Measurements from ENCODE around the gene ENTREP1. TPM values are rescaled to one million over a fixed set of nuclear protein-coding genes. Genes with fewer than 3 reads are reported as not detected.

ENTREP1 gene
- total RNA-seq, 2 donors from 2014 or later = 6.9 to 10.9 TPM

- Histone ChIP-seq H3K36me3 (replicated peaks in 1 of 2; ENCODE audit: insufficient read depth in 1 of 2, low read depth in 2 of 2) (no peaks in the 10 kb centered on the region), H3K4me3 (no peak overlapping the region), H3K27ac (no peak overlapping the region), H3K9me3 (no peaks in the 10 kb centered on the region), H3K4me1 (peaks cover 33% of the 10 kb centered on the region), H3K27me3 (no peaks in the 10 kb centered on the region)
- intact Hi-C loops (cut with DNase I) = no loop called here
- 41 to 45% methylated on average over 6 to 7 of the region's 7 CpGs for WGBS, 2 donors
- DNase-seq = no peak
- ATAC-seq = no peak
- TF ChIP-seq POLR2A (IDR thresholded peaks at IDR 0.05) (no peak), CTCF (IDR thresholded peaks at IDR 0.05) (no peak)
These were observed 66.9 kb downstream of the ENTREP1 start for GRCh38 chr9:69391946-69392345.

GRCh38 chr9:69392826-69393225 is 67.8 kb downstream of the ENTREP1 start:
- TF ChIP-seq CTCF (IDR thresholded peaks at IDR 0.05) = no peak
- no peak for TF ChIP-seq POLR2A (IDR thresholded peaks at IDR 0.05)
- H3K27me3 ChIP-seq = no peaks in the 10 kb centered on the region
- H3K4me1 ChIP-seq = peaks cover 29% of the 10 kb centered on the region
- intact Hi-C loops (cut with DNase I) = no loop called here
- no peaks in the 10 kb centered on the region for H3K9me3 ChIP-seq
- H3K36me3 ChIP-seq (replicated peaks in 1 of 2; ENCODE audit: insufficient read depth in 1 of 2, low read depth in 2 of 2) = no peaks in the 10 kb centered on the region
- H3K27ac ChIP-seq = no peak overlapping the region
- no peak for ATAC-seq
- 90 to 93% methylated on average over 4 to 5 of the region's 5 CpGs for WGBS, 2 donors
- no peak for DNase-seq
- no peak overlapping the region for H3K4me3 ChIP-seq

GRCh38 chr9:69393425-69393824 is 68.4 kb downstream of the ENTREP1 start:
- ATAC-seq (no peak), DNase-seq (no peak)
- Histone ChIP-seq H3K4me3 (no peak overlapping the region), H3K27ac (no peak overlapping the region), H3K9me3 (no peaks in the 10 kb centered on the region), H3K36me3 (replicated peaks in 1 of 2; ENCODE audit: insufficient read depth in 1 of 2, low read depth in 2 of 2) (no peaks in the 10 kb centered on the region), H3K27me3 (no peaks in the 10 kb centered on the region), H3K4me1 (peaks cover 23% of the 10 kb centered on the region)
- TF ChIP-seq POLR2A (IDR thresholded peaks at IDR 0.05) (no peak), CTCF (IDR thresholded peaks at IDR 0.05) (no peak)
- WGBS, 2 donors = 94 to 96% methylated on average over 6 of the region's 6 CpGs
- intact Hi-C loops (cut with DNase I) = no loop called here

GRCh38 chr9:69395718-69396117 is 70.7 kb downstream of the ENTREP1 start:
- ATAC-seq (no peak), DNase-seq (no peak)
- WGBS, 2 donors = 99 to 100% methylated on average over 5 of the region's 5 CpGs
- no peaks in the 10 kb centered on the region for H3K9me3 ChIP-seq
- no peak overlapping the region for H3K27ac ChIP-seq
- no peaks in the 10 kb centered on the region for H3K27me3 ChIP-seq
- H3K4me1 ChIP-seq = peaks cover 12% of the 10 kb centered on the region
- no peaks in the 10 kb centered on the region for H3K36me3 ChIP-seq (replicated peaks in 1 of 2; ENCODE audit: insufficient read depth in 1 of 2, low read depth in 2 of 2)
- intact Hi-C loops (cut with DNase I) = no loop called here
- H3K4me3 ChIP-seq = no peak overlapping the region
- no peak for TF ChIP-seq POLR2A (IDR thresholded peaks at IDR 0.05)
- TF ChIP-seq CTCF (IDR thresholded peaks at IDR 0.05) = no peak

- peaks cover 9% of the 10 kb centered on the region for H3K4me1 ChIP-seq
- intact Hi-C loops (cut with DNase I) = no loop called here
- H3K27me3 ChIP-seq = no peaks in the 10 kb centered on the region
- ATAC-seq (no peak), DNase-seq (no peak)
- 66 to 75% methylated on average over 2 of the region's 2 CpGs for WGBS, 2 donors
- H3K36me3 ChIP-seq (replicated peaks in 1 of 2; ENCODE audit: insufficient read depth in 1 of 2, low read depth in 2 of 2) = no peaks in the 10 kb centered on the region
- no peaks in the 10 kb centered on the region for H3K9me3 ChIP-seq
- TF ChIP-seq CTCF (IDR thresholded peaks at IDR 0.05) (no peak), POLR2A (IDR thresholded peaks at IDR 0.05) (no peak)
- no peak overlapping the region for H3K4me3 ChIP-seq
- no peak overlapping the region for H3K27ac ChIP-seq
These were observed 71.7 kb downstream of the ENTREP1 start for GRCh38 chr9:69396759-69397158.

All from body of pancreas (tissue), 4 donors.